ENCODE data around the gene RTP2. TPM values are rescaled to one million over a fixed set of nuclear protein-coding genes. Genes with fewer than 3 reads are reported as not detected.

The RTP2 gene
- total RNA-seq, 2 donors from 2014 or later: not detected

DNA sequence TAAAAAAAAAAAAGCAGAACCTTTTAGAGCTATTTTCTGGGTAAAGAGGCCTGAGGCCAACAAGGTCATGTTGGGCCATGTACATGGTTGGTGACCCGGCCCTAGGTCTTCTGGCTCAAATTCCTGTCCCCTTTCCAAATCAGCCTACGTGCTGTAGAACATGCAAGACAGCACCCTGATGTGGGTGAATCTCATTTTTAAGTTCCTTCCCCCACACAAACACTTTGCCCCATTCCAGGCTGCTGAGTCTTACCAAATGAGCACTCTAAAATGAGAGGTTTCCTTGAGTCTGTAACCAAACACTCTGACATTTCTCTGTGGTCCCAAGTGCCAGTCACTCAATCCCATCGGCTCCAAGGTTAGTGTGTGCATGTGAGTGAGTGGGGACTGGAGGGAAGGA, 33.5 kb upstream of the RTP2 start:
- intact Hi-C loops (cut with DNase I): loop anchor here (5.0 kb wide), 1 partner anchor 1411 kb away; no protein-coding TSS in a partner anchor
- peaks cover 9 to 12% of the 10 kb centered on the region in 2 donors for H3K36me3 ChIP-seq
- H3K4me1 ChIP-seq (replicated peaks): peaks cover 3% of the 10 kb centered on the region
- no peaks in the 10 kb centered on the region for H3K9me3 ChIP-seq
- H3K4me3 ChIP-seq: no peak overlapping the region
- no peak for DNase-seq (ENCODE audit: low spot score)
- 56% methylated on average over 3 of the region's 3 CpGs for WGBS
- TF ChIP-seq POLR2AphosphoS5 (IDR thresholded peaks at IDR 0.05) (no peak), POLR2A (IDR thresholded peaks at IDR 0.05) (no peak)
- TF ChIP-seq, protein P1, sequence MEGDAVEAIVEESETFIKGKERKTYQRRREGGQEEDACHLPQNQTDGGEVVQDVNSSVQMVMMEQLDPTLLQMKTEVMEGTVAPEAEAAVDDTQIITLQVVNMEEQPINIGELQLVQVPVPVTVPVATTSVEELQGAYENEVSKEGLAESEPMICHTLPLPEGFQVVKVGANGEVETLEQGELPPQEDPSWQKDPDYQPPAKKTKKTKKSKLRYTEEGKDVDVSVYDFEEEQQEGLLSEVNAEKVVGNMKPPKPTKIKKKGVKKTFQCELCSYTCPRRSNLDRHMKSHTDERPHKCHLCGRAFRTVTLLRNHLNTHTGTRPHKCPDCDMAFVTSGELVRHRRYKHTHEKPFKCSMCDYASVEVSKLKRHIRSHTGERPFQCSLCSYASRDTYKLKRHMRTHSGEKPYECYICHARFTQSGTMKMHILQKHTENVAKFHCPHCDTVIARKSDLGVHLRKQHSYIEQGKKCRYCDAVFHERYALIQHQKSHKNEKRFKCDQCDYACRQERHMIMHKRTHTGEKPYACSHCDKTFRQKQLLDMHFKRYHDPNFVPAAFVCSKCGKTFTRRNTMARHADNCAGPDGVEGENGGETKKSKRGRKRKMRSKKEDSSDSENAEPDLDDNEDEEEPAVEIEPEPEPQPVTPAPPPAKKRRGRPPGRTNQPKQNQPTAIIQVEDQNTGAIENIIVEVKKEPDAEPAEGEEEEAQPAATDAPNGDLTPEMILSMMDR (IDR thresholded peaks at IDR 0.05): no peak
- H3K27me3 ChIP-seq (replicated peaks; ENCODE audit: insufficient read depth): no peaks in the 10 kb centered on the region
- no peak overlapping the region for H3K27ac ChIP-seq

DNA sequence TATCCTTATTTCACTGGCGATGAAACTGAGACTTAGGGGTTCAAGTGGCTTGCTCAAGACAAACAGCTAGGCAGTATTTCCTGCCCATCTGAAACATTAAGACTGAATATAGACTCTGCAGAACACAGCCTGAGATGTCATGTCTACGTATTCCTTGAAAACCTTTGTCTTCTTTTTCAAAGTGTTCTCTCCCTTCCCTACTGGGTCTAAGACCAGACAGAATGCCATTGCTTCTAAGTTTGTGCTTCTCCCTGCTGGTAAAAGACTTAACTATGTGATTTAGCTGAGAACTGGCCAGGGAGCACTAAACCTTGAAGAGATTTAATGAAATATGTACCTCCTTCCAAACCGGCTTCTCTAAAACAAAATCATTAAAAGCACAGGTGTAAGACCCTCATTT, 33.0 kb upstream of the RTP2 start:
- WGBS: 78% methylated on average over 3 of the region's 3 CpGs
- no peak overlapping the region for H3K4me3 ChIP-seq
- intact Hi-C loops (cut with DNase I): loop anchor here (5.0 kb wide), 1 partner anchor 1412 kb away; no protein-coding TSS in a partner anchor

DNA sequence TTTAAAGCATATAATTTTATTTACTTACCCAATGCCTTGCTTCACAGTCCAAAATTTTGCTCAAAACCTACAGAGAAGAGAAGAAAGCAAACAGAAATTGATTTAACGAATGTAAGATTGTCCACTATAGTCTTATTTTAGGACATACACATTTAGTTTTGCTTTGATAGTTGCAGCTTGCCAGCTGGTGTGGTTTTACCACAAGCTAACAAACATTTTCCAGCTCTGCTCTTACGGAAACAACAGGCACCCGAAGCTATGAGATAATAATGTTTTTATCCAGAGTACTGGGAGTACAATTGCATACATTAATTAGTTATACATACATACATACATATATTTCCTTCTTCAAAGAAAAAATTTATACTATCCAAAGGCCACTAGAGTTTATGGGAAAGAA, 32.5 kb upstream of the RTP2 start:
- no peaks in the 10 kb centered on the region for H3K4me1 ChIP-seq (replicated peaks)
- intact Hi-C loops (cut with DNase I): loop anchor here (5.0 kb wide), 1 partner anchor 1412 kb away; no protein-coding TSS in a partner anchor
- WGBS: 43% methylated on average over 3 of the region's 3 CpGs

More for the DNA sequence above, 33.0 kb upstream of the RTP2 start:
- no peak for DNase-seq (ENCODE audit: low spot score)
- Histone ChIP-seq H3K4me1 (replicated peaks) (no peaks in the 10 kb centered on the region), H3K27me3 (replicated peaks; ENCODE audit: insufficient read depth) (no peaks in the 10 kb centered on the region), H3K27ac (no peak overlapping the region), H3K36me3 (peaks cover 13 to 17% of the 10 kb centered on the region in 2 donors), H3K9me3 (no peaks in the 10 kb centered on the region)
- TF ChIP-seq POLR2AphosphoS5 (IDR thresholded peaks at IDR 0.05): no peak
- no peak for TF ChIP-seq POLR2A (IDR thresholded peaks at IDR 0.05)
- TF ChIP-seq, protein P1 (IDR thresholded peaks at IDR 0.05): no peak

DNA sequence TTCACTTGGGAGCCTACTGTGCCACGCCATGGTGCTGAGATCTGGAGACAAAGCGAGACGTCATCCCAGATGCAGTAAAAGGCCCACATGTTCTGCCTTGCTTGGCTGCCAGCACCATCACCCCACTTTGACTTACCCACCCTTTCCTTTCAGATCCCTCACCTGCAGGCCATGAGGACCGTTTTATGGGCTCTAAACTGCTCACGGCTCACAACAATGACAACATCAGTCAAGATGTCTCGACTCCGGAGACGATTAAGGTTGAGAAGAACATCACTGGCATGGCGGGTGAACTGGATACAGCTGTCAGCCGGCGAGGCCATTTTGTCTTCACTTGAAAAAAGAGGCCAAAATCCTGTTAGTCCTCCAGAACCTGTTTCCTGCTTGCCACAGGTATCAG, 31.0 kb upstream of the RTP2 start:
- Histone ChIP-seq H3K27ac (no peak overlapping the region), H3K36me3 (peaks cover 34 to 37% of the 10 kb centered on the region in 2 donors)
- intact Hi-C loops (cut with DNase I): no loop called here

More for the DNA sequence above, 32.5 kb upstream of the RTP2 start:
- H3K4me3 ChIP-seq: no peak overlapping the region
- TF ChIP-seq POLR2A (IDR thresholded peaks at IDR 0.05) (no peak), POLR2AphosphoS5 (IDR thresholded peaks at IDR 0.05) (no peak)
- TF ChIP-seq, protein P1 (IDR thresholded peaks at IDR 0.05): no peak
- H3K9me3 ChIP-seq: no peaks in the 10 kb centered on the region
- no peak overlapping the region for H3K27ac ChIP-seq
- H3K36me3 ChIP-seq: peaks cover 19 to 22% of the 10 kb centered on the region in 2 donors
- H3K27me3 ChIP-seq (replicated peaks; ENCODE audit: insufficient read depth): no peaks in the 10 kb centered on the region
- no peak for DNase-seq (ENCODE audit: low spot score)

DNA sequence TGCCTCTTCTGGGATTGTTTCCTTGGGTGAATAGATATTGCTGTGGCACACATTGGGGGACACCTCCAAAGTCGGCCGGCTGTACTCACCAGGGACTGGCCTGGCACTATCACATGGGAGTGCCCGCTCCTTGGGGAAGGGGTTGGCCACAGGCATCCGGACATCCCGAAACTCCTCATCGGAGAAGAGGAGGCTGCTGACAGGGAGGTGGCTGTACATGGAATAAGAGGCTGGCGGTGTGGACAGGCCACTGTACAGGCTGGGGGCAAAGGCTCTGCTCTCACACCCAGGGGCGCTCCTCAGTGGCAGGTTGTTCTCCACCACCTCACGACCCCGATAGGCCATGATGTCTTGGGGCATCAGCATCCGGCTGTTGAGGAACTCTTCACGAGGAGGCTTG, 27.2 kb upstream of the RTP2 start:
- Histone ChIP-seq H3K27ac (no peak overlapping the region), H3K4me1 (replicated peaks) (peaks cover 2% of the 10 kb centered on the region), H3K4me3 (no peak overlapping the region), H3K9me3 (no peaks in the 10 kb centered on the region), H3K27me3 (replicated peaks; ENCODE audit: insufficient read depth) (no peaks in the 10 kb centered on the region), H3K36me3 (peaks cover 55 to 72% of the 10 kb centered on the region in 2 donors)
- TF ChIP-seq POLR2A (IDR thresholded peaks at IDR 0.05): no peak
- TF ChIP-seq, protein P1 (IDR thresholded peaks at IDR 0.05): no peak
- no peak for TF ChIP-seq POLR2AphosphoS5 (IDR thresholded peaks at IDR 0.05)
- 92% methylated on average over 12 of the region's 12 CpGs for WGBS
- DNase-seq (ENCODE audit: low spot score): no peak
- intact Hi-C loops (cut with DNase I): no loop called here

More for the DNA sequence above, 31.0 kb upstream of the RTP2 start:
- no peak for DNase-seq (ENCODE audit: low spot score)
- no peaks in the 10 kb centered on the region for H3K4me1 ChIP-seq (replicated peaks)
- 85% methylated on average over 11 of the region's 11 CpGs for WGBS
- no peaks in the 10 kb centered on the region for H3K27me3 ChIP-seq (replicated peaks; ENCODE audit: insufficient read depth)
- H3K4me3 ChIP-seq: no peak overlapping the region
- TF ChIP-seq POLR2AphosphoS5 (IDR thresholded peaks at IDR 0.05): no peak
- TF ChIP-seq, protein P1 (IDR thresholded peaks at IDR 0.05): no peak
- no peak for TF ChIP-seq POLR2A (IDR thresholded peaks at IDR 0.05)
- H3K9me3 ChIP-seq: no peaks in the 10 kb centered on the region

Measured in prostate gland (tissue), 2 donors.